AML-193 (cell line): Measurements from ENCODE around the gene EYA4.

Experiments used
- DNase-seq, 2 experiments: peaks; one replicate each; lab custom pipeline; 2025; lab: John Stamatoyannopoulos, UW

EYA4 gene

GRCh38 chr6:133288662-133289061, 47.5 kb downstream of the EYA4 start:
- DNase-seq = no peak

GRCh38 chr6:133289733-133290306, 48.7 kb downstream of the EYA4 start:
- no peak for DNase-seq

GRCh38 chr6:133290930-133291329, 49.8 kb downstream of the EYA4 start:
- DNase-seq = no peak

GRCh38 chr6:133291671-133292070, 50.5 kb downstream of the EYA4 start:
- no peak for DNase-seq

- DNase-seq = no peak
Measured at GRCh38 chr6:133297657-133298056, 56.5 kb downstream of the EYA4 start.

GRCh38 chr6:133298335-133298734, 57.2 kb downstream of the EYA4 start:
- no peak for DNase-seq

- no peak for DNase-seq
Measured at GRCh38 chr6:133298801-133299200, 57.6 kb downstream of the EYA4 start.

- DNase-seq = no peak
Measured at GRCh38 chr6:133300896-133301295, 59.7 kb downstream of the EYA4 start.

- DNase-seq = no peak
Measured at GRCh38 chr6:133301835-133302234, 60.7 kb downstream of the EYA4 start.

GRCh38 chr6:133306931-133307330, 65.8 kb downstream of the EYA4 start:
- DNase-seq = no peak

GRCh38 chr6:133309579-133309978, 68.4 kb downstream of the EYA4 start:
- DNase-seq = no peak

GRCh38 chr6:133312006-133312405, 70.8 kb downstream of the EYA4 start:
- DNase-seq = no peak

- no peak for DNase-seq
Measured at GRCh38 chr6:133313068-133313467, 71.9 kb downstream of the EYA4 start.

GRCh38 chr6:133314947-133315346, 73.8 kb downstream of the EYA4 start:
- DNase-seq = no peak

- DNase-seq = no peak
Measured at GRCh38 chr6:133315811-133316210, 74.7 kb downstream of the EYA4 start.

GRCh38 chr6:133317704-133318103, 76.5 kb downstream of the EYA4 start:
- no peak for DNase-seq

GRCh38 chr6:133326584-133326983, 85.4 kb downstream of the EYA4 start:
- no peak for DNase-seq

GRCh38 chr6:133333852-133334251, 92.7 kb downstream of the EYA4 start:
- no peak for DNase-seq

GRCh38 chr6:133337308-133337707, 96.2 kb downstream of the EYA4 start:
- no peak for DNase-seq

GRCh38 chr6:133339543-133340384, 98.6 kb downstream of the EYA4 start:
- DNase-seq = no peak

GRCh38 chr6:133340557-133340956, 99.4 kb downstream of the EYA4 start:
- DNase-seq = no peak

- DNase-seq = no peak
Measured at GRCh38 chr6:133341607-133342158, 100.5 kb downstream of the EYA4 start.

- no peak for DNase-seq
Measured at GRCh38 chr6:133343220-133343619, 102.1 kb downstream of the EYA4 start.
